ENCODE measurements around the gene ENHO. TPM values are rescaled to one million over a fixed set of nuclear protein-coding genes. Genes with fewer than 3 reads are reported as not detected.

ENHO gene
- total and polyA plus RNA-seq, 2 donors from 2014 or later, result 0.22 to 2.7 TPM

DNA sequence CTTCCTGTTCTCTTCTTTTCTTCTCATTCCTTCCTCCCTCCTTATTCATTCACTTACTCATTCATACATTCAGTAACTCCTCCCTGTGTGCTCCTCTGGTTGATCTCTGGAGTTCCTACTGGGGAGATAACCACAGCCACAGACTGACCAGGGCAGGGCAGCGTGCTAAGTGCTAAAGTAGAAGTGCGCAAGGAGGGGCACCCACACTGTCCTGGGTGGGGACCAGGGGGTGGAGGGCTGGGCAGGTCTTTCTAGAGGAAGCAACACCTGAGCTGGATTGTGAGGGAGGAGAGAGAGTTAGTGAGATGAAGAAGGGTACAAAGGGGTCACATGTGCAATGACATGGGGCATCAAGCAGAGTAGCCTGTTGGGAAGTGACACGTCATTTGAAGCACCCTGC is 13.8 kb downstream of the ENHO start:
- FAIRE-seq, result no peak
- H3K9me3 ChIP-seq (ENCODE audit: control insufficient read depth in 2 of 3, insufficient read depth in 1 of 3, low read length in 3 of 3), result no peaks in the 10 kb centered on the region
- no peak overlapping the region for H3K27ac ChIP-seq (ENCODE audit: low read depth in 2 of 2, low read length in 2 of 2)
- no peak for DNase-seq
- H3K36me3 ChIP-seq (ENCODE audit: control insufficient read depth in 2 of 3, insufficient read depth in 3 of 3, low read length in 3 of 3), result no peaks in the 10 kb centered on the region
- TF ChIP-seq CTCF (IDR thresholded peaks at IDR 0.05; ENCODE audit: borderline replicate concordance, extremely low read depth, insufficient read depth), result no peak
- intact Hi-C loops (cut with DNase I), result no loop called here
- H3K4me1 ChIP-seq (ENCODE audit: control insufficient read depth in 2 of 3, insufficient read depth in 2 of 3, low read depth in 1 of 3, low read length in 3 of 3), result no peaks in the 10 kb centered on the region
- H3K27me3 ChIP-seq (ENCODE audit: control insufficient read depth, insufficient read depth, low read length), result no peaks in the 10 kb centered on the region
- no peak overlapping the region for H3K4me3 ChIP-seq (ENCODE audit: low read length in 3 of 3)
- H3K9ac ChIP-seq (ENCODE audit: low read length in 3 of 3), result no peak overlapping the region

DNA sequence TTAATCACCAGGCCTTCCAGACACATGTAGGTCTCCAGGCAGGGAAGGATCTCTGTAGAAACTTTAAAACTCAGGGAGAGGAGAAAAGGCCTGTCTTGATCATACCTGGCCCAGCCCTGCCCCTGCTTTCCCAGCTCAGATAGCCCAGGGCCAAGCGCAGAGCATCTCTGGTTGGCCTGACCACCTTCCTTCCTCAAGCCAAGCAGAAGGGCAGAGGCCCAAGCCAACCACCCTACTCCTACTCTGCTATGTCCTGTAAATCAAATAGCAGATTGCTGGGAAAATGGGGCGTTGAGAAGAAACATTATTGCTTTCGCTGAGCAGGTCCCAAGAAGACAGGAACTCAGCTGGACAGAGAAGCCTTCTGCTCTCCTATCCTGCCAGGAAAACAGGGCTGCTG is 14.3 kb downstream of the ENHO start:
- Histone ChIP-seq H3K36me3 (ENCODE audit: control insufficient read depth in 2 of 3, insufficient read depth in 3 of 3, low read length in 3 of 3) (no peaks in the 10 kb centered on the region), H3K9ac (ENCODE audit: low read length in 3 of 3) (no peak overlapping the region), H3K4me1 (ENCODE audit: control insufficient read depth in 2 of 3, insufficient read depth in 2 of 3, low read depth in 1 of 3, low read length in 3 of 3) (no peaks in the 10 kb centered on the region), H3K9me3 (ENCODE audit: control insufficient read depth in 2 of 3, insufficient read depth in 1 of 3, low read length in 3 of 3) (no peaks in the 10 kb centered on the region), H3K27me3 (ENCODE audit: control insufficient read depth, insufficient read depth, low read length) (no peaks in the 10 kb centered on the region), H3K4me3 (ENCODE audit: low read length in 3 of 3) (no peak overlapping the region), H3K27ac (ENCODE audit: low read depth in 2 of 2, low read length in 2 of 2) (no peak overlapping the region)
- FAIRE-seq (no peak), DNase-seq (no peak)
- intact Hi-C loops (cut with DNase I), result no loop called here
- no peak for TF ChIP-seq CTCF (IDR thresholded peaks at IDR 0.05; ENCODE audit: borderline replicate concordance, extremely low read depth, insufficient read depth)

GRCh38 chr9:34507966-34508365 is 14.8 kb downstream of the ENHO start:
- intact Hi-C loops (cut with DNase I), result no loop called here
- no peak for DNase-seq
- Histone ChIP-seq H3K4me3 (ENCODE audit: low read length in 3 of 3) (no peak overlapping the region), H3K27ac (ENCODE audit: low read depth in 2 of 2, low read length in 2 of 2) (no peak overlapping the region), H3K9me3 (ENCODE audit: control insufficient read depth in 2 of 3, insufficient read depth in 1 of 3, low read length in 3 of 3) (no peaks in the 10 kb centered on the region), H3K27me3 (ENCODE audit: control insufficient read depth, insufficient read depth, low read length) (no peaks in the 10 kb centered on the region), H3K4me1 (ENCODE audit: control insufficient read depth in 2 of 3, insufficient read depth in 2 of 3, low read depth in 1 of 3, low read length in 3 of 3) (no peaks in the 10 kb centered on the region), H3K36me3 (ENCODE audit: control insufficient read depth in 2 of 3, insufficient read depth in 3 of 3, low read length in 3 of 3) (no peaks in the 10 kb centered on the region), H3K9ac (ENCODE audit: low read length in 3 of 3) (no peak overlapping the region)
- no peak for TF ChIP-seq CTCF (IDR thresholded peaks at IDR 0.05; ENCODE audit: borderline replicate concordance, extremely low read depth, insufficient read depth)
- FAIRE-seq, result no peak

GRCh38 chr9:34507556-34507955 is 15.2 kb downstream of the ENHO start:
- H3K9me3 ChIP-seq (ENCODE audit: control insufficient read depth in 2 of 3, insufficient read depth in 1 of 3, low read length in 3 of 3), result no peaks in the 10 kb centered on the region
- no peaks in the 10 kb centered on the region for H3K27me3 ChIP-seq (ENCODE audit: control insufficient read depth, insufficient read depth, low read length)
- H3K36me3 ChIP-seq (ENCODE audit: control insufficient read depth in 2 of 3, insufficient read depth in 3 of 3, low read length in 3 of 3), result no peaks in the 10 kb centered on the region
- intact Hi-C loops (cut with DNase I), result no loop called here
- H3K27ac ChIP-seq (ENCODE audit: low read depth in 2 of 2, low read length in 2 of 2), result no peak overlapping the region
- no peak overlapping the region for H3K9ac ChIP-seq (ENCODE audit: low read length in 3 of 3)
- no peak overlapping the region for H3K4me3 ChIP-seq (ENCODE audit: low read length in 3 of 3)
- FAIRE-seq, result no peak
- H3K4me1 ChIP-seq (ENCODE audit: control insufficient read depth in 2 of 3, insufficient read depth in 2 of 3, low read depth in 1 of 3, low read length in 3 of 3), result no peaks in the 10 kb centered on the region
- TF ChIP-seq CTCF (IDR thresholded peaks at IDR 0.05; ENCODE audit: borderline replicate concordance, extremely low read depth, insufficient read depth), result no peak
- no peak for DNase-seq
